Measurements from ENCODE around the gene ZNF318. TPM values are rescaled to one million over a fixed set of nuclear protein-coding genes. Genes with fewer than 3 reads are reported as not detected.

ZNF318 gene
- total and polyA plus RNA-seq, 10 donors, result 8.6 to 56.9 (median 33.1) TPM

DNA sequence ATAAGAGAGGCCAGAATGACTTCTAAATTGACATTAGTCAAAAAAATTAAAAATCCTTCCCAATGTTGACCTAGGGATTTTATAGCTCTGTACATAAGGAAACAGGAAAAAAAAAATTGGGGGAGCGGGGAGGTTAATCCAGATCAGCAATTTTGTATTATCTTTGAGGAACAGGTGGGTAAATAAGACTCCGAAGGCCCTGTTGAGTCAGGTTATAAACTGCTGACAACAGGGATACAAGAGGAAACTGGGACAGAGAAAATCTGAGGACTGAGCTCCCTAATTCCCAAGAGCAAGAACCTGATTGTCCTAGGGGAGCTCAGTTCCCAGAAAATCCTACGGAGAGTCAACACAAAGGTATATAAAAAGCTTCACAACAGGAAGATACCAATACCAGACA lies 34.0 kb downstream of the ZNF318 start:
- Histone ChIP-seq H3K9me3 (no peaks in the 10 kb centered on the region), H3K36me3 (peaks cover 0 to 49% (median 25%) of the 10 kb centered on the region in 6 donors), H3K4me3 (no peak overlapping the region), H3K27me3 (replicated peaks in 1 of 7) (no peaks in the 10 kb centered on the region), H3K4me1 (peaks cover 0 to 57% (median 12%) of the 10 kb centered on the region in 6 donors), H3K27ac (no peak overlapping the region)
- WGBS, 5 donors, result 85 to 92% (median 91%) methylated on average over 3 of the region's 3 CpGs
- TF ChIP-seq, protein P1, sequence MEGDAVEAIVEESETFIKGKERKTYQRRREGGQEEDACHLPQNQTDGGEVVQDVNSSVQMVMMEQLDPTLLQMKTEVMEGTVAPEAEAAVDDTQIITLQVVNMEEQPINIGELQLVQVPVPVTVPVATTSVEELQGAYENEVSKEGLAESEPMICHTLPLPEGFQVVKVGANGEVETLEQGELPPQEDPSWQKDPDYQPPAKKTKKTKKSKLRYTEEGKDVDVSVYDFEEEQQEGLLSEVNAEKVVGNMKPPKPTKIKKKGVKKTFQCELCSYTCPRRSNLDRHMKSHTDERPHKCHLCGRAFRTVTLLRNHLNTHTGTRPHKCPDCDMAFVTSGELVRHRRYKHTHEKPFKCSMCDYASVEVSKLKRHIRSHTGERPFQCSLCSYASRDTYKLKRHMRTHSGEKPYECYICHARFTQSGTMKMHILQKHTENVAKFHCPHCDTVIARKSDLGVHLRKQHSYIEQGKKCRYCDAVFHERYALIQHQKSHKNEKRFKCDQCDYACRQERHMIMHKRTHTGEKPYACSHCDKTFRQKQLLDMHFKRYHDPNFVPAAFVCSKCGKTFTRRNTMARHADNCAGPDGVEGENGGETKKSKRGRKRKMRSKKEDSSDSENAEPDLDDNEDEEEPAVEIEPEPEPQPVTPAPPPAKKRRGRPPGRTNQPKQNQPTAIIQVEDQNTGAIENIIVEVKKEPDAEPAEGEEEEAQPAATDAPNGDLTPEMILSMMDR (IDR thresholded peaks at IDR 0.05 in 8 of 11, conservative IDR thresholded peaks at IDR 0.05 in 3 of 11), result no peak
- TF ChIP-seq POLR2AphosphoS5 (IDR thresholded peaks at IDR 0.05) (no peak), POLR2A (IDR thresholded peaks at IDR 0.05) (no peak)
- DNase-seq, result no peak
- intact Hi-C loops (cut with DNase I; ENCODE audit: low total_unique reads), result no loop called here

DNA sequence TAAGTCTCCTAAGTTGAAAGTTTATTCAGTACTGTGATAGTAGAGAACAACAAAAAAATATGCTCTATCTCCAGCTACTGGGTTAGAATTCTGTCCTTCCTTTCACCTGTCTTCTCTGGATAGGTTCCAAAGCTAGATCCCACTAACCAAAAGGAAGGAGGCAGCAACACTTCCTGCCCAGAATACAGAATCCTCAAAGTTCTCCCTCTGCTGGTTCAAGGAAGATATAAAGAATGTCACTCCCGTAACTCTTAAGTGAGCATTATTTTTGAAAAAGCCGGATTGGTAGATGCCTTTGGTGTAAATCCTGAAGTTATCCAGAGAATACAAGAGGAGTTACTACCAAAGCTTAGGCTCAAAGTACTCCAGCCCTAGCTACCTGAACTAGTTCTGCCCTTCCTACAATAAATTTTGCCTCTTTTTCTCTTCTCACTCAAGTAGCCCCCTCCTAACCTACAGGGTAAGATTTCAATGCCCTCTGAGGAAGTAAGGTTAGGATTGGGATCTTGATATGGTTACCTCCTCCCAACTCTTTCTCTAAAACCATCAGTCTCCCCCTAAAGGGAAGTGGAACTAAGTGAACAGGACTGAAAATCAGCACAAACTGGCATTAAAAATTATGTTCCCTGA lies 34.9 kb downstream of the ZNF318 start:
- H3K27me3 ChIP-seq (replicated peaks in 1 of 7), result no peaks in the 10 kb centered on the region
- WGBS, 5 donors, result 35 to 47% (median 36%) methylated on average over 2 of the region's 2 CpGs
- no peak for TF ChIP-seq POLR2AphosphoS5 (IDR thresholded peaks at IDR 0.05)
- TF ChIP-seq, protein P1 (IDR thresholded peaks at IDR 0.05 in 8 of 11, conservative IDR thresholded peaks at IDR 0.05 in 3 of 11), result peak in 8 of 11 experiments; percentile 15 to 50 (median 41)
- no peaks in the 10 kb centered on the region for H3K9me3 ChIP-seq
- H3K4me3 ChIP-seq, result no peak overlapping the region
- peaks cover 0 to 56% (median 12%) of the 10 kb centered on the region in 6 donors for H3K4me1 ChIP-seq
- DNase-seq, result no peak
- intact Hi-C loops (cut with DNase I; ENCODE audit: low total_unique reads), result no loop called here
- H3K36me3 ChIP-seq, result peaks cover 0 to 40% (median 16%) of the 10 kb centered on the region in 6 donors
- peak overlapping the region in 1 of 8 donors; percentile 5 for H3K27ac ChIP-seq

DNA sequence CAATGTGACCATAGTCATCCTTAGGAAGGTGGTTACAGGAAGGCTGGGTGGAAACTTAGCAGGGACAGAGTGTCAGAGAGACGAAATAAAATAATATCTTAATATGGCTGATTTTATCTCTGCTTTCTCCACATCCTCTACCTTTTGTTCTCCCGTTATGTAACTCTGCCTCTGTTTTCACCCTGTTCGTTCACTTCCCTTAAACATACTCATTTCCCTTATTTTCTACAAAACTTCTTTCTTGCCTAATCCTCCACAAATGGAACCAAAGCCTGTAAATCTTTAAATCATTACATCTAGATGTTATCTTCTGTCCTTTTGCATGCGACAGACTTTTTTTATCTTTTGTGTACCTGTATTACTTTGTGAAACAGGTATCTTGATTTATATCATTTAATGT lies 37.6 kb downstream of the ZNF318 start:
- Histone ChIP-seq H3K9me3 (no peaks in the 10 kb centered on the region), H3K27me3 (replicated peaks in 1 of 7) (no peaks in the 10 kb centered on the region), H3K27ac (peak overlapping the region in 3 of 8 donors; percentile 33 to 46 (median 41)), H3K36me3 (peaks cover 0 to 28% (median 0%) of the 10 kb centered on the region in 6 donors), H3K4me3 (no peak overlapping the region), H3K4me1 (peaks cover 0 to 36% (median 10%) of the 10 kb centered on the region in 6 donors)
- 33 to 47% (median 43%) methylated on average over 4 of the region's 4 CpGs for WGBS, 5 donors
- TF ChIP-seq POLR2AphosphoS5 (IDR thresholded peaks at IDR 0.05) (no peak), POLR2A (IDR thresholded peaks at IDR 0.05) (no peak)
- TF ChIP-seq, protein P1 (IDR thresholded peaks at IDR 0.05 in 8 of 11, conservative IDR thresholded peaks at IDR 0.05 in 3 of 11), result no peak
- no peak for DNase-seq
- intact Hi-C loops (cut with DNase I; ENCODE audit: low total_unique reads), result no loop called here

DNA sequence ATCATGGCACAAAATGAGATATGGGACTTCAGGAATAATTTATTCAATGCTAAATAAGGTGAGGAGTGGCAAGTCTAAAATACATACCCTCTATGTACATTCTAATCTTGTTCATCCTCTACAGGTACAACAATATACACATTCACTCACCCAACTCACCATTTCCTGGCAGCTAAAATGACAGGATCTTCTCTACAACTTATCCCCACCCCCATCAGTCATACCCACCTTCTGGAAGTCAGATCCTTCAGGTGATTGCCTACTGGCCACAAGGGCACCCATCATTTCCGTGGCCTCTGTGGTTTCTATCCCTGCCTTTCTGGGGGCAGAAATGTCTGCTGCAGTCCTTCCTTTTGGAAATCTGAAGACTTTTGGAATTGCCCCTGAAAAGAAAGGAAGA lies 38.0 kb downstream of the ZNF318 start:
- intact Hi-C loops (cut with DNase I; ENCODE audit: low total_unique reads), result no loop called here
- Histone ChIP-seq H3K4me3 (no peak overlapping the region), H3K4me1 (peaks cover 0 to 36% (median 10%) of the 10 kb centered on the region in 6 donors), H3K27ac (peak overlapping the region in 3 of 8 donors; percentile 33 to 46 (median 41)), H3K36me3 (peaks cover 0 to 28% (median 0%) of the 10 kb centered on the region in 6 donors), H3K9me3 (no peaks in the 10 kb centered on the region), H3K27me3 (replicated peaks in 1 of 7) (no peaks in the 10 kb centered on the region)
- WGBS, 5 donors, result 22 to 64% (median 44%) methylated on average over 1 of the region's 1 CpG
- no peak for TF ChIP-seq POLR2A (IDR thresholded peaks at IDR 0.05)
- no peak for TF ChIP-seq POLR2AphosphoS5 (IDR thresholded peaks at IDR 0.05)
- TF ChIP-seq, protein P1 (IDR thresholded peaks at IDR 0.05 in 8 of 11, conservative IDR thresholded peaks at IDR 0.05 in 3 of 11), result no peak
- no peak for DNase-seq

Measured in spleen (tissue), 11 donors.